HG02943 (cell line): ENCODE data around the gene EHD1.

Experiments used
- ATAC-seq: cut with Tn5 transposase; IDR thresholded peaks from one replicate; pipeline ENCODE4 v1.9.1; 2021; ENCODE audit warnings: mild to moderate bottlenecking, low read depth, moderate library complexity; ENCODE audit not compliant: unreplicated experiment

The EHD1 gene

GRCh38 chr11:64891880-64892279, 13.5 kb upstream of the EHD1 start:
- no peak for ATAC-seq

GRCh38 chr11:64891215-64891848, 12.9 kb upstream of the EHD1 start:
- ATAC-seq: no peak

GRCh38 chr11:64890522-64890939, 12.1 kb upstream of the EHD1 start:
- ATAC-seq: no peak

- no peak for ATAC-seq
Observed at GRCh38 chr11:64888729-64889511, 10.5 kb upstream of the EHD1 start.

- ATAC-seq: no peak
Observed at GRCh38 chr11:64888406-64888728, 9.9 kb upstream of the EHD1 start.

GRCh38 chr11:64887757-64888405, 9.5 kb upstream of the EHD1 start:
- no peak for ATAC-seq

- ATAC-seq: no peak
Observed at GRCh38 chr11:64887234-64887756, 8.9 kb upstream of the EHD1 start.

GRCh38 chr11:64885367-64886286, 7.2 kb upstream of the EHD1 start:
- ATAC-seq: no peak

GRCh38 chr11:64884019-64884418, 5.6 kb upstream of the EHD1 start:
- no peak for ATAC-seq

GRCh38 chr11:64883575-64883974, 5.2 kb upstream of the EHD1 start:
- no peak for ATAC-seq

GRCh38 chr11:64882243-64882642, 3.8 kb upstream of the EHD1 start:
- ATAC-seq: no peak

GRCh38 chr11:64881476-64881875, 3.1 kb upstream of the EHD1 start:
- no peak for ATAC-seq

- ATAC-seq: no peak
Observed at GRCh38 chr11:64880240-64881001, 2.0 kb upstream of the EHD1 start.

GRCh38 chr11:64879244-64879900, 951 bp upstream of the EHD1 start:
- no peak for ATAC-seq

GRCh38 chr11:64878223-64878493, 263 bp downstream of the EHD1 start:
- ATAC-seq: no peak

- ATAC-seq: no peak
Observed at GRCh38 chr11:64877390-64878222, 815 bp downstream of the EHD1 start.

GRCh38 chr11:64876835-64877341, 1.5 kb downstream of the EHD1 start:
- ATAC-seq: no peak

GRCh38 chr11:64876229-64876750, 2.1 kb downstream of the EHD1 start:
- no peak for ATAC-seq
